Measurements from ENCODE around the gene PUS3.

PUS3 gene

GRCh38 chr11:125939081-125939521 is 36.1 kb upstream of the PUS3 start:
- no peak for TF ChIP-seq CTCF (IDR thresholded peaks at IDR 0.05; ENCODE audit: low read depth, low read length, missing control alignments)
- DNase-seq (ENCODE audit: extremely low read depth, low read depth), result no peak
- H3K4me3 ChIP-seq (replicated peaks; ENCODE audit: low read depth, low read length), result no peak overlapping the region

DNA sequence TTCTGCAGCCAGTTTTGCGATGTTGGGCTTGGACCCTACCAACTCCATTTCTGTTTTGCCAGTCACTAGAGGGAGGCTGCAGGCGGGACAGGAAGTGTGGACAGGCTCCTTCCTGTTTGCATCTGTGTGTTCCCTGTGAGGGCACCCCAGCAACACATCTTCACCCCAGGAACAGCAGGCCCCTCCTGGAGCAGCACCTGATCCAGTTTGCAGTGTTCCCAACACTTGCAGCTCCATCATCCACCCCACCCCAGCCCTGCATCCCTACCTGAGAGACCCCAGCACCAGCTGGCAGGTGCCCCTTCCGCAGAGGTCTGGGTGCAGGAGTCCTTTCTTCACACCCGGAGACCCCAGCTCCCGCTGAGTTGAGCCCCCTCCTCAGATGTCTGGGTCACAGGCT is 35.4 kb upstream of the PUS3 start:
- no peak for TF ChIP-seq CTCF (IDR thresholded peaks at IDR 0.05; ENCODE audit: low read depth, low read length, missing control alignments)
- no peak overlapping the region for H3K4me3 ChIP-seq (replicated peaks; ENCODE audit: low read depth, low read length)
- DNase-seq (ENCODE audit: extremely low read depth, low read depth), result no peak

GRCh38 chr11:125935618-125936199 is 32.7 kb upstream of the PUS3 start:
- no peak overlapping the region for H3K4me3 ChIP-seq (replicated peaks; ENCODE audit: low read depth, low read length)
- DNase-seq (ENCODE audit: extremely low read depth, low read depth), result no peak
- no peak for TF ChIP-seq CTCF (IDR thresholded peaks at IDR 0.05; ENCODE audit: low read depth, low read length, missing control alignments)

DNA sequence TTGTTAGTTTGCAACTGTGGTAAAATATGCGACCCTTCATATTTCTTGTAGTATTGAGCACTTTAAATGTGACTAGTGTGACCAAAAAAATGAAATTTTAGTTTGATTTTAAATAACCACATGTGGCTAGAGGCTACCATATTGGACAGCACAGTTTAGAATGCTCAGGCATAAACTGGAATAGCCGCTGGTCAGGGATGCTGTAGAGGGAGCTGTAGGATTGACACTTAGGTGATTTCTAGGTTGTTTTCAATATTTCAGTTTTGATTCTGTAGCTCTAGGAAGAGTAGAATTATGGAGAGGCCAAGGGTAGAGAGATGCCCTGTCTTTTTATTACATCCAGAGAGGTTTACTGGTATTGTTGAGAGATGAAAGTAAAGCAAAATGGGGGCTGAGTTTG is 32.0 kb upstream of the PUS3 start:
- no peak for DNase-seq (ENCODE audit: extremely low read depth, low read depth)
- H3K4me3 ChIP-seq (replicated peaks; ENCODE audit: low read depth, low read length), result no peak overlapping the region
- no peak for TF ChIP-seq CTCF (IDR thresholded peaks at IDR 0.05; ENCODE audit: low read depth, low read length, missing control alignments)

DNA sequence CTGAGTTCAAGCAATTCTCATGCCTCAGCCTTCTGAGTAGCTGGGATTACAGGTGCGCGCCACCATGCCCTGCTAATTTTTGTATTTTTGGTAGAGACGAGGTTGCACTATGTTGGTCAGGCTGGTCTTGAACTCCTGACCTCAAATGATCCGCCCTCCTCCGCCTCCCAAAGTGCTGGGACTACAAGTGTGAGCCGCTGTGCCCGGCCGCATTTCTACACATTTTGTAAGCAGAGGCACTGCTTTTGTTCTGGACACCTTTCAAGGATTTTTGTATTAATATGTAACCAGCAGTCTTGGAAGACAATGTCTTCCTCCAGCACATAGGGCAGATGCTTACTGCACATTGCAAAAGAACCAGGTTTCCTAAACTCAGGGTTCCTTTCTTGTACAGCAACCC is 31.5 kb upstream of the PUS3 start:
- no peak for DNase-seq (ENCODE audit: extremely low read depth, low read depth)
- H3K4me3 ChIP-seq (replicated peaks; ENCODE audit: low read depth, low read length), result no peak overlapping the region
- TF ChIP-seq CTCF (IDR thresholded peaks at IDR 0.05; ENCODE audit: low read depth, low read length, missing control alignments), result no peak

DNA sequence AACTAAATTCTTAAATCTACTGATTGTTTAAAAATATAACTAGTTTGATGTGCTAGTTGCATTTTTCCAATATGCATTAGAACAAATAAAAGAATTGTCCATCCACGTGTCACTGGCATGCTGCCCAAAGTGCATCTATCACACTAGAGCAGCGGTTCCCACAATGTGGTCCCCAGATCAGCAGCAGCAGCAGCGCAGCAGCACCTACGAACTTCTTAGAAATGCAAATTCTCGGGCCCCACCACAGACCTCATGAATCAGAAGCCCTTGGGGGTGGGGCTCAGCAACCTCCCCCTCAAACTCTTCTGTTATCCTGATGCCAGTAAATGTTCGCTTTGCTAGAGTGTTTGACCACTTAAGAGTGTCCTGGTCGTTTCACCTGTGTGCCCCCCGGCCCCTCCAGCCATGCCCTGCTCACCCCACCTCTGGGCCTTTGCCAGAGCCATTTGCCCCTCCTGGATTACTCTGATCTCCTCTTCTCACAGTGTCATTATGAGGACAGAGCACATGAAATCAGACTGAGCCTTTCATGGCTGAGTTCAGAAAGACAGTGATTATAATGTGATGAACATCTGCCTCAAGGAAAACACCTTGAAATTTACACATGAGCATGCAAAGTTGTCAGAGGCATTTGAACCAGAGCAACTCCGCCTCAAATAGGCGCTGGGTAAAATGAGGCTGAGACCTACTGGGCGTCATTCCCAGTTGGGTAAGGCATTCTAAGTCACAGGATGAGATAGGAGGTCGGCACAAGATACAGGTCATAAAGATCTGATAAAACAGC is 30.2 kb upstream of the PUS3 start:
- no peak for TF ChIP-seq CTCF (IDR thresholded peaks at IDR 0.05; ENCODE audit: low read depth, low read length, missing control alignments)

More for the DNA sequence above, 30.2 kb upstream of the PUS3 start:
- H3K4me3 ChIP-seq (replicated peaks; ENCODE audit: low read depth, low read length), result no peak overlapping the region
- no peak for DNase-seq (ENCODE audit: extremely low read depth, low read depth)

Data from HFF-Myc (cell line).